ENCODE data around the gene OR51B4.
"Not testable (repeated sequence)": the region's sequence is repeated elsewhere in the genome, so short reads cannot be mapped to it uniquely, and the experiment has no call there.

OR51B4 gene

GRCh38 chr11:5324197-5324596 is 22.5 kb upstream of the OR51B4 start, which contains the start of gene OR51B2:
Gene OR51B2 (minus strand): TSS chr11:5324297. CDS start chr11:5324297, 0 bp downstream.
- FAIRE-seq (no peak), DNase-seq (ENCODE audit: insufficient read length, low spot score) (no peak)
- TF ChIP-seq SPI1 (IDR thresholded peaks at IDR 0.05; ENCODE audit: low read depth, low read length) (no peak), PAX5 (IDR thresholded peaks at IDR 0.05; ENCODE audit: insufficient read depth, low read length, severe bottlenecking) (no peak), POLR2AphosphoS5 (IDR thresholded peaks at IDR 0.05; ENCODE audit: low read depth, low read length) (no peak), POLR2A (IDR thresholded peaks at IDR 0.05; ENCODE audit: low read depth, low read length) (no peak), POU2F2 (IDR thresholded peaks at IDR 0.05; ENCODE audit: low read depth, low read length) (no peak), TAF1 (IDR thresholded peaks at IDR 0.05; ENCODE audit: low read depth, low read length) (no peak)

DNA sequence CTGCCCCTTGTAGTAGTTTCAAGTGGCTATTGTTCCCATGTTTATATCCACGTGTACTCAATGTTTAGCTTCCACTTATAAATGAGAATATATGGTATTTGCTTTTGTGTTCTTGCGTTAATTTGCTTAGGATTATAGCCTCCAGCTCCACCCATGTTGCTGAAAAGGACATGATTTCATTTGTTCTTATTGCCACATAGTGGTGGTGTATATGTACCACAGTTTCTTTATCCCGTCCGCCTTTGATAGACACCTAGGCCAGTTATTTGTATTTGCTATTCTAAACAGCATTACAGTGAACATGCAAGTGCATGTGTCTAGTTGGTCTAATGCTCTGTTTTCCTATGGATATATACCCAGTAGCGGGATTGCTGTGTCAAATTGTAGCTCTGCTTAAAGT is 15.5 kb upstream of the OR51B4 start:
- FAIRE-seq, result no peak
- DNase-seq (ENCODE audit: insufficient read length, low spot score), result no peak
- no peak for TF ChIP-seq TAF1 (IDR thresholded peaks at IDR 0.05; ENCODE audit: low read depth, low read length)
- no peak for TF ChIP-seq SPI1 (IDR thresholded peaks at IDR 0.05; ENCODE audit: low read depth, low read length)
- no peak for TF ChIP-seq POLR2A (IDR thresholded peaks at IDR 0.05; ENCODE audit: low read depth, low read length)
- TF ChIP-seq POU2F2 (IDR thresholded peaks at IDR 0.05; ENCODE audit: low read depth, low read length), result no peak
- TF ChIP-seq POLR2AphosphoS5 (IDR thresholded peaks at IDR 0.05; ENCODE audit: low read depth, low read length), result no peak
- no peak for TF ChIP-seq PAX5 (IDR thresholded peaks at IDR 0.05; ENCODE audit: insufficient read depth, low read length, severe bottlenecking)

- DNase-seq (ENCODE audit: insufficient read length, low spot score); FAIRE-seq: not testable (repeated sequence)
Measured at GRCh38 chr11:5313326-5314023, 11.7 kb upstream of the OR51B4 start.

DNA sequence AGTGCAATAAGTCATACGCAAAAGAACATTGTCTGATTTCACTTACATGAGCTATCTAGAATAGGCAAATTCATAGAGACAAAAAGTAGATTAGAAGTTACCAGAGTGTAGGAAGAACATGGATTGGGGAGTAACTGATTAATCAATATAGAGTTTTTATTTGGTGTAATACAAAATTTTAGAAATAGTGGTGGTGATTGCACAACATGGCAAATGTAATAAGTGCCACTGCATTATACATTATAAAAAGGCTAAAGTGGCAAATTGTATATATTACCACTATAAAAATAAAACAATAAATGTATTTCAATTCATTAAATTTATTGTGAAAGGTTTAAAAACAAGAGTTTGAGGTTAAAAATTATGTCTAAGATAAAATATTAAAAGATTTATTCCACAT is 8.7 kb upstream of the OR51B4 start:
- TF ChIP-seq POU2F2 (IDR thresholded peaks at IDR 0.05; ENCODE audit: low read depth, low read length) (no peak), PAX5 (IDR thresholded peaks at IDR 0.05; ENCODE audit: insufficient read depth, low read length, severe bottlenecking) (no peak), TAF1 (IDR thresholded peaks at IDR 0.05; ENCODE audit: low read depth, low read length) (no peak), POLR2AphosphoS5 (IDR thresholded peaks at IDR 0.05; ENCODE audit: low read depth, low read length) (no peak)
- FAIRE-seq (no peak), DNase-seq (ENCODE audit: insufficient read length, low spot score) (no peak)

- no peak for DNase-seq (ENCODE audit: insufficient read length, low spot score)
Measured at GRCh38 chr11:5307256-5308019, 5.7 kb upstream of the OR51B4 start.

GRCh38 chr11:5304046-5304445 is 2.3 kb upstream of the OR51B4 start:
- DNase-seq (ENCODE audit: insufficient read length, low spot score), result no peak
- no peak for FAIRE-seq
- TF ChIP-seq SPI1 (IDR thresholded peaks at IDR 0.05; ENCODE audit: low read depth, low read length), result no peak
- no peak for TF ChIP-seq TAF1 (IDR thresholded peaks at IDR 0.05; ENCODE audit: low read depth, low read length)
- no peak for TF ChIP-seq POU2F2 (IDR thresholded peaks at IDR 0.05; ENCODE audit: low read depth, low read length)
- no peak for TF ChIP-seq POLR2AphosphoS5 (IDR thresholded peaks at IDR 0.05; ENCODE audit: low read depth, low read length)
- TF ChIP-seq PAX5 (IDR thresholded peaks at IDR 0.05; ENCODE audit: insufficient read depth, low read length, severe bottlenecking), result no peak
- no peak for TF ChIP-seq POLR2A (IDR thresholded peaks at IDR 0.05; ENCODE audit: low read depth, low read length)

More at GRCh38 chr11:5307256-5308019, 5.7 kb upstream of the OR51B4 start:
- TF ChIP-seq PAX5 (IDR thresholded peaks at IDR 0.05; ENCODE audit: insufficient read depth, low read length, severe bottlenecking) (no peak), SPI1 (IDR thresholded peaks at IDR 0.05; ENCODE audit: low read depth, low read length) (no peak), TAF1 (IDR thresholded peaks at IDR 0.05; ENCODE audit: low read depth, low read length) (no peak), POLR2AphosphoS5 (IDR thresholded peaks at IDR 0.05; ENCODE audit: low read depth, low read length) (no peak), POU2F2 (IDR thresholded peaks at IDR 0.05; ENCODE audit: low read depth, low read length) (no peak), POLR2A (IDR thresholded peaks at IDR 0.05; ENCODE audit: low read depth, low read length) (no peak)
- no peak for FAIRE-seq

- FAIRE-seq, result no peak
- TF ChIP-seq SPI1 (IDR thresholded peaks at IDR 0.05; ENCODE audit: low read depth, low read length) (no peak), POLR2AphosphoS5 (IDR thresholded peaks at IDR 0.05; ENCODE audit: low read depth, low read length) (no peak), PAX5 (IDR thresholded peaks at IDR 0.05; ENCODE audit: insufficient read depth, low read length, severe bottlenecking) (no peak), TAF1 (IDR thresholded peaks at IDR 0.05; ENCODE audit: low read depth, low read length) (no peak), POLR2A (IDR thresholded peaks at IDR 0.05; ENCODE audit: low read depth, low read length) (no peak), POU2F2 (IDR thresholded peaks at IDR 0.05; ENCODE audit: low read depth, low read length) (no peak)
Measured at GRCh38 chr11:5303626-5304025, 1.9 kb upstream of the OR51B4 start.

DNA sequence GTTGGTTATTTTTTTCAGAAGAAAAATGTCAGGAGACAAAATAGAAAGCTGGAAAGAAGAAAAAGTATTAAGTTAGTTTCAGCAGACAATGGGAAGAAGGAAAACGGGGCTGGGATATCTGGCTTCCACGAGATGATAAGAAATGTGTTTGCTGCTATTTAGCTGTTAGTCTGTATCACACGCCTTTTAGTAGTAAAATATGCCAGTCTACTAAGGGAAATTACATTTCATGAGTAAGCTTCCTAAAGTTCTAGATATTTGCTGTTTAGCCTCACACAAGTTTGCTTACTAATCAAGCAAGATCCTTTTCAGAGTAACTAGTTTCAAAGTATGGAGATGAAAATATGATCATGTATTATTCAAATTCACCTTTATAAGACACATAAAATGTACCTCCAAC is 1.5 kb downstream of the OR51B4 start:
- DNase-seq (ENCODE audit: insufficient read length, low spot score), result no peak
- no peak for FAIRE-seq
- TF ChIP-seq POU2F2 (IDR thresholded peaks at IDR 0.05; ENCODE audit: low read depth, low read length), result no peak
- TF ChIP-seq POLR2AphosphoS5 (IDR thresholded peaks at IDR 0.05; ENCODE audit: low read depth, low read length), result no peak
- TF ChIP-seq TAF1 (IDR thresholded peaks at IDR 0.05; ENCODE audit: low read depth, low read length), result no peak
- no peak for TF ChIP-seq POLR2A (IDR thresholded peaks at IDR 0.05; ENCODE audit: low read depth, low read length)
- no peak for TF ChIP-seq SPI1 (IDR thresholded peaks at IDR 0.05; ENCODE audit: low read depth, low read length)
- no peak for TF ChIP-seq PAX5 (IDR thresholded peaks at IDR 0.05; ENCODE audit: insufficient read depth, low read length, severe bottlenecking)

More at GRCh38 chr11:5303626-5304025, 1.9 kb upstream of the OR51B4 start:
- DNase-seq (ENCODE audit: insufficient read length, low spot score), result no peak

DNA sequence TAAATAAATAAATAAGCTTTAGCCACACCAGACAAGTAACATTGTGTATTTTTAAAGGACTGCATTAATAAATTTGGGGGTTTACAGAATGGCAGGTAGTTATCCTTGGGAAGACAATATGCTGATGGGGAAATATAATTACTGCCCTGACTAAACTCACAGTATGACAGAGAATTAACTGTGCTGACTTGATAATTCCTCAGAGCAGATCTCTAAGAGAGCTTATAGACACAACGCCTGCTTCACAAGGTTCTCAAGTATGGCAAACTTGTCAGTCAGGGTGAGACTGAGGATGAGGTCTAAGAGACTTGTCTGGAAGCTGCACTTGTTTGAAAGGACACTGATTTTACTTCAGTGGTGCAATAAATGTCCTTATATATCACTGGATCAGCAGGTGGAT is 3.3 kb downstream of the OR51B4 start:
- DNase-seq (ENCODE audit: insufficient read length, low spot score) (no peak), FAIRE-seq (no peak)
- TF ChIP-seq POLR2AphosphoS5 (IDR thresholded peaks at IDR 0.05; ENCODE audit: low read depth, low read length), result no peak
- no peak for TF ChIP-seq POU2F2 (IDR thresholded peaks at IDR 0.05; ENCODE audit: low read depth, low read length)
- no peak for TF ChIP-seq SPI1 (IDR thresholded peaks at IDR 0.05; ENCODE audit: low read depth, low read length)
- no peak for TF ChIP-seq TAF1 (IDR thresholded peaks at IDR 0.05; ENCODE audit: low read depth, low read length)
